Measurements from ENCODE around the gene TNFRSF18. TPM values are rescaled to one million over a fixed set of nuclear protein-coding genes. Genes with fewer than 3 reads are reported as not detected.

Gene TNFRSF18
- total RNA-seq, 1 experiment from 2014 or later: 6.9 TPM

DNA sequence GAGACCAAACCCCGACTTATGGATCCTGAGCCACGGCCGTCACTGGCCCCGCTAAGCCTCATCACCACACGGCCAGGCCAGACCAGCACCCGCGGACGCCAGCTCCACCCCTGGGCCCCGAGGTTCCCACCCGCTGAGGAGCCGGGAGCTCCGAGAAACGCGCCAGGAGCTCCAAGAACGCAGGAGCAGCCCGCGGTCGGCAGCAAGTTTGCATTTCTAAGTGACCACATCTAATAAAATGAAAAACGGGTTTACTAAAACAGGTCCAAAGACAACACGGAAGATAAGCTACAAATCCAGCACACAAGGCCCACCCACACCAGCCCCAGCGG lies 48.2 kb upstream of the TNFRSF18 start:
- H3K4me2 ChIP-seq: no peak overlapping the region
- H3K4me3 ChIP-seq: no peak overlapping the region
- ChIA-PET CTCF (no interaction called here), POLR2A (ENCODE audit: unreplicated experiment) (interaction anchor here (0.9 kb wide), 1 partner anchor 105 kb away, joined by 3 read pairs; no protein-coding TSS in a partner anchor)
- no peaks in the 10 kb centered on the region for H3K9me2 ChIP-seq (ENCODE audit: insufficient read depth)
- no peak overlapping the region for H3K27ac ChIP-seq
- DNase-seq: no peak
- no peaks in the 10 kb centered on the region for H3K9me3 ChIP-seq (ENCODE audit: insufficient read depth, low read depth)
- no peak overlapping the region for H2AFZ ChIP-seq
- TF ChIP-seq, protein P1, sequence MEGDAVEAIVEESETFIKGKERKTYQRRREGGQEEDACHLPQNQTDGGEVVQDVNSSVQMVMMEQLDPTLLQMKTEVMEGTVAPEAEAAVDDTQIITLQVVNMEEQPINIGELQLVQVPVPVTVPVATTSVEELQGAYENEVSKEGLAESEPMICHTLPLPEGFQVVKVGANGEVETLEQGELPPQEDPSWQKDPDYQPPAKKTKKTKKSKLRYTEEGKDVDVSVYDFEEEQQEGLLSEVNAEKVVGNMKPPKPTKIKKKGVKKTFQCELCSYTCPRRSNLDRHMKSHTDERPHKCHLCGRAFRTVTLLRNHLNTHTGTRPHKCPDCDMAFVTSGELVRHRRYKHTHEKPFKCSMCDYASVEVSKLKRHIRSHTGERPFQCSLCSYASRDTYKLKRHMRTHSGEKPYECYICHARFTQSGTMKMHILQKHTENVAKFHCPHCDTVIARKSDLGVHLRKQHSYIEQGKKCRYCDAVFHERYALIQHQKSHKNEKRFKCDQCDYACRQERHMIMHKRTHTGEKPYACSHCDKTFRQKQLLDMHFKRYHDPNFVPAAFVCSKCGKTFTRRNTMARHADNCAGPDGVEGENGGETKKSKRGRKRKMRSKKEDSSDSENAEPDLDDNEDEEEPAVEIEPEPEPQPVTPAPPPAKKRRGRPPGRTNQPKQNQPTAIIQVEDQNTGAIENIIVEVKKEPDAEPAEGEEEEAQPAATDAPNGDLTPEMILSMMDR (conservative IDR thresholded peaks at IDR 0.05): no peak
- TF ChIP-seq EZH2 (IDR thresholded peaks at IDR 0.05; ENCODE audit: low read depth): no peak
- intact Hi-C loops (cut with micrococcal nuclease; ENCODE audit: unreplicated experiment): no loop called here
- no peaks in the 10 kb centered on the region for H3K36me3 ChIP-seq (ENCODE audit: low read depth)
- no peaks in the 10 kb centered on the region for H3K79me2 ChIP-seq (ENCODE audit: low read depth)
- H3F3A ChIP-seq (ENCODE audit: insufficient read depth, low read depth): peaks cover 16% of the 10 kb centered on the region
- peaks cover 6% of the 10 kb centered on the region; the same call in 1 of the 2 replicates for H4K20me1 ChIP-seq (ENCODE audit: insufficient read depth)
- BruUV-seq (replicated peaks): no TSS peak
- no peaks in the 10 kb centered on the region for H3K27me3 ChIP-seq (ENCODE audit: insufficient read depth, low read depth)
- H3K4me1 ChIP-seq (replicated peaks; ENCODE audit: insufficient read depth): no peaks in the 10 kb centered on the region

DNA sequence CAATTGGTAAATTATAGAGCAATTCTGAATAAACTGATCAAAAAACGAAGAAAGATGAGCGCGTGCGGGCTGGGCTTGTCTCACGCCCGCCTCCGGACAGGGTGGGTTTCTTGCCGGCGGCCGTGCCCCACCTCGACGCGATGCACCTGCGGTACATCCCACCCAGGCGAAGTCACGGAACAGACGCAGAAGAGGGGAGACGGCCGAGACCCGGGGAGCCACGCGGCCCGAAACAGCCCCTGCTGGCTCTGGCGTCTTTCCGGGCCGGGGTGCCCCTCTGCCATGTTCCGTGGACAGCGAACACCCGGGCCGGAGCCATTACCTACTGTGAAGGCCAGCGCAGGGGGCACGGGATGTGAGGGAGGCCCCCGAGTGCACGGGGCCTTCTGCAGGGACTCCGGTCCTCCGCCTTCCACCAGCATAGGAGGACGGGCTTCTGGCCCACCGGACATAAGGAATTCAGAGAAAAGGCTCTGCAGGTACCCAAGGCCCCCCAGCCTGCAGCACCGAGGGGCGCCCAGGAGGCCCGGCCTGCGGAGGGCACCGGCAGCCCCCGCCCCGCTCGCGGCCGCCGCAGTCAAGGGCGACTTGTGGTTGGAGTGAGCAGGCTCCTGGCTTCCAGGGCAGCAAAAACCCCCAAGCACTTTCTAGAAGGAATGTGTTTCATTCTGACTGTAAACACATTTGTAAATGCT lies 47.7 kb upstream of the TNFRSF18 start:
- no peaks in the 10 kb centered on the region for H3K9me2 ChIP-seq (ENCODE audit: insufficient read depth)
- POLR2A ChIA-PET (ENCODE audit: unreplicated experiment): interaction anchor here (0.9 kb wide), 1 partner anchor 104 kb away, joined by 3 read pairs; no protein-coding TSS in a partner anchor
- no peak overlapping the region for H2AFZ ChIP-seq
- H3F3A ChIP-seq (ENCODE audit: insufficient read depth, low read depth): peaks cover 16% of the 10 kb centered on the region
- TF ChIP-seq EZH2 (IDR thresholded peaks at IDR 0.05; ENCODE audit: low read depth): no peak
- TF ChIP-seq, protein P1 (conservative IDR thresholded peaks at IDR 0.05): no peak
- no peak overlapping the region for H3K4me3 ChIP-seq
- H3K27me3 ChIP-seq (ENCODE audit: insufficient read depth, low read depth): no peaks in the 10 kb centered on the region
- H3K4me2 ChIP-seq: no peak overlapping the region
- BruUV-seq (replicated peaks): no TSS peak
- no peaks in the 10 kb centered on the region for H3K79me2 ChIP-seq (ENCODE audit: low read depth)
- peaks cover 6% of the 10 kb centered on the region; the same call in 1 of the 2 replicates for H4K20me1 ChIP-seq (ENCODE audit: insufficient read depth)
- no peak overlapping the region for H3K27ac ChIP-seq
- no peak for DNase-seq
- intact Hi-C loops (cut with micrococcal nuclease; ENCODE audit: unreplicated experiment): no loop called here
- no peaks in the 10 kb centered on the region for H3K4me1 ChIP-seq (replicated peaks; ENCODE audit: insufficient read depth)
- CTCF ChIA-PET: no interaction called here
- no peaks in the 10 kb centered on the region for H3K9me3 ChIP-seq (ENCODE audit: insufficient read depth, low read depth)
- no peaks in the 10 kb centered on the region for H3K36me3 ChIP-seq (ENCODE audit: low read depth)

DNA sequence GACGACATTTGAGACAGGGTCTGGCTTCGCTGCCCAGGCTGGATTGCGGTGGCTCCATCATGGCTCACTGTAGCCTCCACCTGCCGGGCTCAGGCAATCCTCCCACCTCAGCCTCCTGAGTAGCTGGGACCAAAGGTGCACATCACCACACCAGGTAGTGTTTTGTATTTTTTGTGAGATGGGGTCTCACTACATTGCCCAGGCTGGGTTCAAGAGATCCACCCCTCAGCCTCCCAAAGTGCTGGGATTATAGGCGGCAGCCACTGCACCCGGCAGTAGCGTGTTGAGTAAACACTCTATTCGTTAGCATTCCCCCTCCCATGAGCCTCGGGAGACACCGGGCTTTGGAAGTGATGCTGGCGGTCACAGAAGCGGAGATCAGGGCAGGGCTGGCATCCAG lies 46.9 kb upstream of the TNFRSF18 start:
- CTCF ChIA-PET: no interaction called here

More for the DNA sequence above, 46.9 kb upstream of the TNFRSF18 start:
- Histone ChIP-seq H3K4me3 (no peak overlapping the region), H3K9me2 (ENCODE audit: insufficient read depth) (no peaks in the 10 kb centered on the region), H3K4me1 (replicated peaks; ENCODE audit: insufficient read depth) (no peaks in the 10 kb centered on the region), H3K27me3 (ENCODE audit: insufficient read depth, low read depth) (no peaks in the 10 kb centered on the region), H3K27ac (no peak overlapping the region), H4K20me1 (ENCODE audit: insufficient read depth) (peaks cover 6% of the 10 kb centered on the region; the same call in 1 of the 2 replicates), H3F3A (ENCODE audit: insufficient read depth, low read depth) (peaks cover 16% of the 10 kb centered on the region), H3K4me2 (no peak overlapping the region), H3K36me3 (ENCODE audit: low read depth) (no peaks in the 10 kb centered on the region), H3K79me2 (ENCODE audit: low read depth) (no peaks in the 10 kb centered on the region), H3K9me3 (ENCODE audit: insufficient read depth, low read depth) (no peaks in the 10 kb centered on the region), H2AFZ (no peak overlapping the region)
- no TSS peak for BruUV-seq (replicated peaks)
- intact Hi-C loops (cut with micrococcal nuclease; ENCODE audit: unreplicated experiment): no loop called here
- POLR2A ChIA-PET (ENCODE audit: unreplicated experiment): no interaction called here
- TF ChIP-seq EZH2 (IDR thresholded peaks at IDR 0.05; ENCODE audit: low read depth): no peak
- TF ChIP-seq, protein P1 (conservative IDR thresholded peaks at IDR 0.05): no peak
- no peak for DNase-seq

Measured in PC-9 (cell line).